Esophagus squamous epithelium (tissue), 5 donors: ENCODE measurements around the gene LRRC49. TPM values are rescaled to one million over a fixed set of nuclear protein-coding genes. Genes with fewer than 3 reads are reported as not detected.
A peak's percentile ranks its signal among the peaks of the same experiment; 100 is the strongest.

Source experiments
- DNase-seq: peaks from one replicate; lab custom pipeline; 2025; lab: John Stamatoyannopoulos, UW
- H3K27ac ChIP-seq, 4 donors: fragments of 200-600 bp; sonication (generic); one replicate each; pipeline ENCODE4 v1.5.1; 2016 to 2019; ENCODE audit warnings: mild to moderate bottlenecking in 1 of 4
- H3K27me3 ChIP-seq, 4 donors: fragments of 200-600 bp; sonication (generic); 1 replicate in 3 of 4; 2 replicates in 1 of 4; pipeline versions ENCODE4 v1.5.1 to v1.6.0; 2017 to 2021; ENCODE audit warnings: antibody characterized with exemption in 1 of 4
- H3K36me3 ChIP-seq, 3 donors: fragments of 200-600 bp; sonication (generic); one replicate each; pipeline ENCODE4 v1.5.1; 2016 to 2019
- H3K4me1 ChIP-seq, 3 donors: fragments of 200-600 bp; sonication (generic); one replicate each; pipeline ENCODE4 v1.5.1; 2017 to 2019
- H3K4me3 ChIP-seq, 4 donors: fragments of 200-600 bp; sonication (generic); 1 replicate in 3 of 4; 2 replicates in 1 of 4; pipeline ENCODE4 v1.5.1; 2016 to 2019; ENCODE audit warnings: mild to moderate bottlenecking in 2 of 4, moderate library complexity in 1 of 4
- H3K9me3 ChIP-seq, 3 donors: fragments of 200-600 bp; sonication (generic); one replicate each; pipeline ENCODE4 v1.5.1; 2016 to 2019
- CTCF ChIP-seq, 6 experiments: fragments of 450-650 bp in 4 of 6; fragments of 200-600 bp in 2 of 6; sonication (generic) in 2 of 6; IDR thresholded peaks; one replicate each; pipeline ENCODE4 v1.5.1; 2016 to 2019; ENCODE audit warnings: antibody characterized with exemption in 6 of 6, mild to moderate bottlenecking in 4 of 6, moderate library complexity in 4 of 6
- POLR2A ChIP-seq, 4 donors: fragments of 450-650 bp; IDR thresholded peaks; one replicate each; pipeline ENCODE4 v1.6.1; 2017; ENCODE audit warnings: antibody characterized with exemption in 4 of 4, mild to moderate bottlenecking in 4 of 4, moderate library complexity in 3 of 4
- WGBS, 2 donors: methylation state at CpG; one replicate each; pipeline ENCODE4 v1.1.5; 2018; 5-methylcytosine and 5-hydroxymethylcytosine counted together
- intact Hi-C: fragments of 100-400 bp; cut with DNase I; formaldehyde crosslinking; loops from one replicate; pipeline ENCODE4 v1.15.0; 2022
- total RNA-seq, 4 donors: library from RNA; depleted of rRNA; stranded (reverse); fragments of >200 nt; gene quantifications; one replicate each; pipeline ENCODE4 v1.1.0, GENCODE V29; 2016
- donor health status: DM: yes; HTN: yes; CAD: no.

The LRRC49 gene
- total RNA-seq, 4 donors from 2014 or later: 0.34 to 5.5 (median 4.8) TPM

GRCh38 chr15:71005895-71006294 is 113.3 kb downstream of the LRRC49 start:
- H3K4me3 ChIP-seq: no peak overlapping the region
- no peaks in the 10 kb centered on the region for H3K9me3 ChIP-seq
- H3K27me3 ChIP-seq: no peaks in the 10 kb centered on the region
- no peaks in the 10 kb centered on the region for H3K36me3 ChIP-seq
- peaks cover 0 to 11% (median 0%) of the 10 kb centered on the region in 3 donors for H3K4me1 ChIP-seq
- no peak for DNase-seq
- intact Hi-C loops: no loop called here
- 84 to 95% methylated on average over 1 of the region's 1 CpG for WGBS, 2 donors
- no peak for TF ChIP-seq POLR2A (IDR thresholded peaks at IDR 0.05)
- no peak for TF ChIP-seq CTCF (IDR thresholded peaks at IDR 0.05)
- no peak overlapping the region for H3K27ac ChIP-seq

DNA sequence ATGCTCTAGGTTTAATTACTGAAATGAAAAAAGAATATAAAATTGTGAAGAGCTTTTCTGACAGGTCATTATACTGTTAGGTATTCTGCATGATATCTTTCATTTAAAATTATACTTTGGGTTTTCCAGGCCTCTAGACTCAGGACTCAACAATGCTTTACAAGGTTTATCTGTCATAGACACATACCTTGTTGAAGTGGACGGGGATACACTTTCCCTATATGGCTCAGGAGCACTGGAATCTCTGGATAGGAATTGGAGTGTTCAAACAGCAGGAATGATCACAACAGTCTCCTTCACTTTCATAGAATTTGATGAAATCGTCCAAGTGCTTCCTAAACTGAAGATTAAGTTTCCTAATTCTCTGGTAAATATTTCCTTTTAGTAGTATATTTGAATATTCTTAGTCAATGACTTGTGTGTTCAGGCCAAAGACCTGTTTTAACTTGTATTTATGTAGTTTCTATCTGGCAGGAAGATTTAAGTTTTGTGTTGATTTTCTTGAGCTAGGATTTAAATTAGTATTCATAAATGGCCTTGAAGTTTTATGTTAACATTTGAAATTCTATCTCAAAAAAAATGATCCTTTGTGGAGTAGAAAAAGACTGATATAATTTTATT is 115.7 kb downstream of the LRRC49 start:
- Histone ChIP-seq H3K4me3 (no peak overlapping the region), H3K27me3 (no peaks in the 10 kb centered on the region), H3K36me3 (no peaks in the 10 kb centered on the region), H3K9me3 (no peaks in the 10 kb centered on the region), H3K4me1 (peaks cover 0 to 11% (median 0%) of the 10 kb centered on the region in 3 donors), H3K27ac (no peak overlapping the region)
- DNase-seq: no peak
- 25 to 27% methylated on average over 2 of the region's 2 CpGs for WGBS, 2 donors
- intact Hi-C loops: no loop called here
- TF ChIP-seq POLR2A (IDR thresholded peaks at IDR 0.05): no peak
- TF ChIP-seq CTCF (IDR thresholded peaks at IDR 0.05): no peak

DNA sequence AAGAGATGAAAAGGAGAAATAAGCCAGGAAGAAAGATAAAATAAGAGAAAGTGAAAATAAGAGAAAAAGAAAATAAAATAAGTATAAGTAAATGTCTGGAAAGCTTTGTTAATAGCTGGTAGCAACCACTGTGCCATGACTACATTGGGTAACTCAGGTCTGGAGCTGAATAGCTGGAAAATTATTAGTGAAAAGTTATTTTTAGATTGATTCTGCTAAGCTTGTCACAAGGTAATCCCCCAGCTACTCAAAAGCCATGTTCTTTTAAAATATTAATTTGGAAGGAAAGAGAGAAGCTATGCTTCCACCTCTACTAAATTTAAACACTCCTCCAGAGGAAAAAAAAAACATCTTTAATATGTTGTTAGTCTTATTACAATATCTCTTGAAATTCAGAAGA is 117.8 kb downstream of the LRRC49 start:
- no peak for TF ChIP-seq CTCF (IDR thresholded peaks at IDR 0.05)
- no peak for TF ChIP-seq POLR2A (IDR thresholded peaks at IDR 0.05)
- intact Hi-C loops: no loop called here

DNA sequence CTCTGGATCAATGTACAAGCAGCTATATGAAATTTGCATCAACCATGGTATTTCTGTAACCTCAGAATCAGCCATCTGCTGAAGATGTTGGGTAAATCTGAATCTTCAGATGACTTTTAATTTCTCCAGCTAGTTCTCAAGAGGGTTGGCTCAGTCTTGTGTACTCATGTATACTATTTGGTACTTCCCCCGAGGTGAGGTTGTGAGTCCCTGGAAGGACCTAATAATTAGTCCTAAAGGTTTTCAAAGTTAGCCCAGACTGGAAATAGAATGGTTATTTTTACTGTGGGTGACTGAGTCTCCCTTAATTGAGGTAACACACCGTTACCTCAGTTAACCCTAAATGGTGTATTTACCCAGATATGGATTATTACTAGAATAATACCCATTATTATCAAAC is 118.4 kb downstream of the LRRC49 start:
- TF ChIP-seq POLR2A (IDR thresholded peaks at IDR 0.05) (no peak), CTCF (IDR thresholded peaks at IDR 0.05) (no peak)
- intact Hi-C loops: no loop called here
- Histone ChIP-seq H3K36me3 (no peaks in the 10 kb centered on the region), H3K4me1 (peaks cover 0 to 11% (median 0%) of the 10 kb centered on the region in 3 donors), H3K9me3 (no peaks in the 10 kb centered on the region), H3K27me3 (no peaks in the 10 kb centered on the region), H3K4me3 (no peak overlapping the region), H3K27ac (no peak overlapping the region)
- no peak for DNase-seq
- WGBS, 2 donors: 64 to 70% methylated on average over 2 of the region's 2 CpGs

More for the DNA sequence above, 117.8 kb downstream of the LRRC49 start:
- no peak for DNase-seq
- H3K27me3 ChIP-seq: no peaks in the 10 kb centered on the region
- no peak overlapping the region for H3K27ac ChIP-seq
- no peak overlapping the region for H3K4me3 ChIP-seq
- no peaks in the 10 kb centered on the region for H3K9me3 ChIP-seq
- no peaks in the 10 kb centered on the region for H3K36me3 ChIP-seq
- H3K4me1 ChIP-seq: peaks cover 0 to 11% (median 0%) of the 10 kb centered on the region in 3 donors

DNA sequence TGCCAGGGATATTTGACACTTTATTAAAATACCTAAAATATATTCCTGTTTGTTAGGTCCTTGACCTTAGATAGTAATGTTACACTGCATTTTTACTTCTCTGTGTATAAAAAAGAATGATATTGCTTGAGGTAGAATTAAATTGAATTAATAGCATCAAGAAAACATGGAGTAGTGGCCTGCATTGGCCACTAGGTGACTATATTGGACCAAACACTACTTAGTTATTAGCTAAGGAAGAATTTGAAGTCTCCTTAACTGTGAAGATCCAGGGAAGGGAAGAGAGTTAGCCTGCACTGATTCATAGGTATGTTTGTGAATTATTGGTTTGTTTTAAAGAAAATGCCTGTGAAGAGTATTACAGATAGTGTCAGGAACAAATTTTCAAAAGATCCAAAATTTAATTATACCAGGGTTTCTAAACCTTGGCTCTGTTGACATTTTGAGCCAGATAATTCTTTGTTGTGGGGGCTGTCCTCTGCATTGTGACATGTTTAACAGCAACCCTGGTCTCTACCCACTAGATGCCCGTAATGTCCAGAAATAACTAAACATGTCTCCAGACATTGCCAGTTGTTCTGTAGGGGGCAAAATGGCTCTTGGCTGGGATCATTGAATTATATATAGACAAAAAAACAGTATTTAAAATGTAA is 119.0 kb downstream of the LRRC49 start:
- no peak for DNase-seq
- no peak overlapping the region for H3K27ac ChIP-seq
- H3K4me3 ChIP-seq: no peak overlapping the region
- no peaks in the 10 kb centered on the region for H3K27me3 ChIP-seq
- WGBS, 2 donors: 63 to 72% methylated on average over 1 of the region's 1 CpG
- H3K9me3 ChIP-seq: no peaks in the 10 kb centered on the region
- H3K36me3 ChIP-seq: no peaks in the 10 kb centered on the region
- intact Hi-C loops: no loop called here
- TF ChIP-seq CTCF (IDR thresholded peaks at IDR 0.05) (peak; percentile 25 to 90 (median 76)), POLR2A (IDR thresholded peaks at IDR 0.05) (no peak)
- peaks cover 0 to 11% (median 0%) of the 10 kb centered on the region in 3 donors for H3K4me1 ChIP-seq
